A549 (cell line): ENCODE data around the gene CRADD.

Experiments
- EHMT2 ChIP-seq: fragments of 200-600 bp; sonication (generic); IDR thresholded peaks from 2 replicates; pipeline ENCODE4 v1.6.1; 2016; ENCODE audit warnings: antibody characterized with exemption, low read depth, mild to moderate bottlenecking, moderate library complexity
- EP300 ChIP-seq, 2 experiments: fragments of >200 bp; sonication (Bioruptor Twin); formaldehyde crosslinking; IDR thresholded peaks; 2 replicates in 1 of 2; 3 replicates in 1 of 2; pipeline ENCODE4 v1.6.1; 2016 to 2017
- POLR2A ChIP-seq: IDR thresholded peaks from 2 replicates; pipeline ENCODE4 v1.6.1; 2012; ENCODE audit warnings: mild to moderate bottlenecking, low read length
- SREBF2 ChIP-seq: fragments of 450-650 bp; IDR thresholded peaks from 2 replicates; pipeline ENCODE4 v1.6.1; 2014; ENCODE audit warnings: mild to moderate bottlenecking, moderate library complexity
- TF ChIP-seq, protein P1 (sequence below): fragments of 450-650 bp; IDR thresholded peaks from 2 replicates; pipeline ENCODE4 v1.6.1; 2014; ENCODE audit warnings: antibody characterized with exemption
- TF ChIP-seq, protein P2 (sequence below): fragments of >200 bp; sonication (Bioruptor Twin); formaldehyde crosslinking; IDR thresholded peaks from 3 replicates; pipeline ENCODE4 v1.5.1; 2016
- TF ChIP-seq, protein P3 (sequence below): IDR thresholded peaks from 2 replicates; pipeline ENCODE4 v1.6.1; 2012

DNA sequence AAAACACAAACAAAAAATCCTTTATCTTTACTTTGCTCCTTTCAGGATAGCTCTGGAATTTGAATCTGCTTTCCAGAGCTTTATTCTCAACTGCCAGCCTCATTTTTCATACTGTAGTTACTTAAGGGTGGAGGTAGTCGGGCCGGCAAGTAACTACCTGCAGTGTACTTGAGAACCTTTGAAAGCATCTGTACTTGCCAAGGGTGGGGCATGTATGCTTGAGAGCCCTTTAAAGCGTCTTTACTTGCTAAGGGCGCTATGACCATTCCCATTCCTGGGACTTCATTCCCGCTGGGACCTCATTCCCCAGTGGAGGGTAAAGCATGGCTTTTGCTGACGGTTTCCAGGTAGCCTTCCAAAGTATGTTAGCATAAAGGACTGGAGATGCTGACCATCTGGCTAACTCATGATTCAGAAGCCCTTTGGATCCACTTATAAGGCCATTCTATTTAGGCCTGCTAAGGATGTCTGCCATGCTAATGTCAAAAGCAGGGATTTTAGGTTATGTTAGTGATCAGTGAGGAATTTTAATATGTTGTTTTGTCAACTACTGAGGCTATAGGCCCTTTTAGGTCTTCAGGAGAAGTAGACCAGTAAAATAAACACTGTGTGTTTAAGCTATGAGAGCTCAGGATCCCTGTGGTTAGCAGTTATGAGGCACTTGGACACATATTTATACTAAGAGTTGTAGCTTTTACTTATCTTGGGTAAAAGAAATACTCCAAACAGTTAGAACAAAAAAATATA, 74.9 kb downstream of the CRADD start:
- TF ChIP-seq, protein P1, sequence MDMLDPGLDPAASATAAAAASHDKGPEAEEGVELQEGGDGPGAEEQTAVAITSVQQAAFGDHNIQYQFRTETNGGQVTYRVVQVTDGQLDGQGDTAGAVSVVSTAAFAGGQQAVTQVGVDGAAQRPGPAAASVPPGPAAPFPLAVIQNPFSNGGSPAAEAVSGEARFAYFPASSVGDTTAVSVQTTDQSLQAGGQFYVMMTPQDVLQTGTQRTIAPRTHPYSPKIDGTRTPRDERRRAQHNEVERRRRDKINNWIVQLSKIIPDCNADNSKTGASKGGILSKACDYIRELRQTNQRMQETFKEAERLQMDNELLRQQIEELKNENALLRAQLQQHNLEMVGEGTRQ: no peak
- TF ChIP-seq EHMT2: no peak
- TF ChIP-seq POLR2A: no peak
- TF ChIP-seq, protein P2, sequence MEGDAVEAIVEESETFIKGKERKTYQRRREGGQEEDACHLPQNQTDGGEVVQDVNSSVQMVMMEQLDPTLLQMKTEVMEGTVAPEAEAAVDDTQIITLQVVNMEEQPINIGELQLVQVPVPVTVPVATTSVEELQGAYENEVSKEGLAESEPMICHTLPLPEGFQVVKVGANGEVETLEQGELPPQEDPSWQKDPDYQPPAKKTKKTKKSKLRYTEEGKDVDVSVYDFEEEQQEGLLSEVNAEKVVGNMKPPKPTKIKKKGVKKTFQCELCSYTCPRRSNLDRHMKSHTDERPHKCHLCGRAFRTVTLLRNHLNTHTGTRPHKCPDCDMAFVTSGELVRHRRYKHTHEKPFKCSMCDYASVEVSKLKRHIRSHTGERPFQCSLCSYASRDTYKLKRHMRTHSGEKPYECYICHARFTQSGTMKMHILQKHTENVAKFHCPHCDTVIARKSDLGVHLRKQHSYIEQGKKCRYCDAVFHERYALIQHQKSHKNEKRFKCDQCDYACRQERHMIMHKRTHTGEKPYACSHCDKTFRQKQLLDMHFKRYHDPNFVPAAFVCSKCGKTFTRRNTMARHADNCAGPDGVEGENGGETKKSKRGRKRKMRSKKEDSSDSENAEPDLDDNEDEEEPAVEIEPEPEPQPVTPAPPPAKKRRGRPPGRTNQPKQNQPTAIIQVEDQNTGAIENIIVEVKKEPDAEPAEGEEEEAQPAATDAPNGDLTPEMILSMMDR: no peak
- TF ChIP-seq EP300 (IDR thresholded peaks at IDR 0.05): no peak
- TF ChIP-seq, protein P3, sequence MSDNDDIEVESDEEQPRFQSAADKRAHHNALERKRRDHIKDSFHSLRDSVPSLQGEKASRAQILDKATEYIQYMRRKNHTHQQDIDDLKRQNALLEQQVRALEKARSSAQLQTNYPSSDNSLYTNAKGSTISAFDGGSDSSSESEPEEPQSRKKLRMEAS: no peak
- no peak for TF ChIP-seq SREBF2
